ENCODE measurements around the gene PPP1R12C. TPM values are rescaled to one million over a fixed set of nuclear protein-coding genes. Genes with fewer than 3 reads are reported as not detected.

The PPP1R12C gene
- total and polyA plus RNA-seq, 10 of the 15 experiments (the other 5 are each of a cell fraction or from before 2014, with no cell fraction given), result 1.4 to 84.7 (median 20.5) TPM

- H3K9ac ChIP-seq (ENCODE audit: control insufficient read depth, insufficient read depth, low read length), result no peak overlapping the region
Observed at GRCh38 chr19:55158423-55158822, 41.0 kb upstream of the PPP1R12C start.

GRCh38 chr19:55157064-55157908, 39.8 kb upstream of the PPP1R12C start, which contains the start of gene TNNI3:
TNNI3 (minus strand) TSS chr19:55157732; CDS start chr19:55157589, 143 bp downstream.
- Histone ChIP-seq H3K27me3 (replicated peaks in 1 of 2; ENCODE audit: control insufficient read depth in 2 of 2, insufficient read depth in 2 of 2, low read length in 1 of 2) (no peaks in the 10 kb centered on the region; a peak in 1 of 4 replicates), H3K4me1 (ENCODE audit: control insufficient read depth, insufficient read depth, low read length) (no peaks in the 10 kb centered on the region), H4K20me1 (ENCODE audit: control insufficient read depth, insufficient read depth) (no peaks in the 10 kb centered on the region), H3K4me3 (no peak within 1 kb of the TSS), H3K36me3 (ENCODE audit: control insufficient read depth in 2 of 2, insufficient read depth in 2 of 2, low read length in 1 of 2) (no peaks in the 10 kb centered on the region), H3K9me3 (replicated peaks; ENCODE audit: control insufficient read depth, insufficient read depth, low read length) (no peaks in the 10 kb centered on the region; the same call in 2 of the 3 replicates), H3K4me2 (ENCODE audit: control insufficient read depth, insufficient read depth) (no peak within 1 kb of the TSS), H3K9ac (ENCODE audit: control insufficient read depth, insufficient read depth, low read length) (no peak within 1 kb of the TSS), H2AFZ (ENCODE audit: control insufficient read depth, low read depth, low read length) (no peak within 1 kb of the TSS), H3K27ac (ENCODE audit: control insufficient read depth, insufficient read depth) (no peak within 1 kb of the TSS), H3K79me2 (ENCODE audit: control insufficient read depth, insufficient read depth, low read length) (no peaks in the 10 kb centered on the region)
- intact Hi-C loops (cut with micrococcal nuclease; ENCODE audit: unreplicated experiment), result no loop called here
- ChIA-PET POLR2A (no interaction called here), RAD21 (ENCODE audit: unreplicated experiment) (interaction anchor here (1.0 kb wide), 1 partner anchor 16 kb away, joined by 3 read pairs; no protein-coding TSS in a partner anchor), SMC1A (ENCODE audit: uncharacterized antibody, unreplicated experiment) (no interaction called here), CTCF (interaction anchor here (1.0 kb wide), 1 partner anchor 9 kb away, joined by 3 read pairs; the partner anchor contains the start of gene DNAAF3)
- DNase-seq (ENCODE audit: low read depth, low spot score) (no peak), FAIRE-seq (no peak), ATAC-seq (no peak)
- 23% methylated on average over 30 of the region's 39 CpGs for WGBS (ENCODE audit: insufficient coverage, insufficient replicate concordance, low lambda C conversion rate, missing lambda C conversion rate)
- in situ Hi-C loops (cut with MboI), result no loop called here
- BruUV-seq (replicated peaks), result no TSS peak
- TF ChIP-seq TCF7 (IDR thresholded peaks at IDR 0.05; ENCODE audit: borderline replicate concordance) (no peak), PRDM15 (CRISPR knock-in tag; IDR thresholded peaks at IDR 0.05) (no peak), EGR1 (IDR thresholded peaks at IDR 0.05; ENCODE audit: borderline replicate concordance in 1 of 2, low read depth in 2 of 2, low read length in 2 of 2) (no peak), RCOR1 (conservative IDR thresholded peaks at IDR 0.05; ENCODE audit: low read depth, low read length) (no peak), ATF7 (IDR thresholded peaks at IDR 0.05; ENCODE audit: low read depth) (no peak), NRF1 (conservative IDR thresholded peaks at IDR 0.05; ENCODE audit: low read depth, low read length) (no peak), MTA3 (IDR thresholded peaks at IDR 0.05; ENCODE audit: borderline replicate concordance, low read length) (no peak), MTA2 (IDR thresholded peaks at IDR 0.05; ENCODE audit: low read depth) (no peak), DPF2 (IDR thresholded peaks at IDR 0.05) (no peak), WRNIP1 (IDR thresholded peaks at IDR 0.05; ENCODE audit: borderline replicate concordance, low read depth, low read length) (no peak), SMAD1 (IDR thresholded peaks at IDR 0.05; ENCODE audit: low read depth, partially characterized antibody) (no peak), CBX3 (IDR thresholded peaks at IDR 0.05; ENCODE audit: borderline replicate concordance, low read depth) (no peak)

More at GRCh38 chr19:55158423-55158822, 41.0 kb upstream of the PPP1R12C start:
- WGBS (ENCODE audit: insufficient coverage, insufficient replicate concordance, low lambda C conversion rate, missing lambda C conversion rate), result 18% methylated on average over 4 of the region's 4 CpGs
- RAD21 ChIA-PET (ENCODE audit: unreplicated experiment), result interaction anchor here (1.0 kb wide), 1 partner anchor 17 kb away, joined by 3 read pairs; no protein-coding TSS in a partner anchor
- no peak overlapping the region for H3K27ac ChIP-seq (ENCODE audit: control insufficient read depth, insufficient read depth)
- no peak for TF ChIP-seq HCFC1 (IDR thresholded peaks at IDR 0.05; ENCODE audit: low read length)
- no peak for TF ChIP-seq EED (IDR thresholded peaks at IDR 0.05; ENCODE audit: low read depth)
- no peaks in the 10 kb centered on the region; a peak in 1 of 4 replicates for H3K27me3 ChIP-seq (replicated peaks in 1 of 2; ENCODE audit: control insufficient read depth in 2 of 2, insufficient read depth in 2 of 2, low read length in 1 of 2)
- H3K9me3 ChIP-seq (replicated peaks; ENCODE audit: control insufficient read depth, insufficient read depth, low read length), result no peaks in the 10 kb centered on the region; the same call in 2 of the 3 replicates
- POLR2A ChIA-PET, result no interaction called here
- SMC1A ChIA-PET (ENCODE audit: uncharacterized antibody, unreplicated experiment), result no interaction called here
- no peak overlapping the region for H3K4me2 ChIP-seq (ENCODE audit: control insufficient read depth, insufficient read depth)
- in situ Hi-C loops (cut with MboI) (no loop called here), intact Hi-C loops (cut with micrococcal nuclease; ENCODE audit: unreplicated experiment) (no loop called here)
- H2AFZ ChIP-seq (ENCODE audit: control insufficient read depth, low read depth, low read length), result no peak overlapping the region
- DNase-seq (ENCODE audit: low read depth, low spot score), result no peak
- CTCF ChIA-PET, result interaction anchor here (2.8 kb wide), 1 partner anchor 18 kb away, joined by 23 read pairs; no protein-coding TSS in a partner anchor
- no peaks in the 10 kb centered on the region for H3K4me1 ChIP-seq (ENCODE audit: control insufficient read depth, insufficient read depth, low read length)
- no peaks in the 10 kb centered on the region for H3K36me3 ChIP-seq (ENCODE audit: control insufficient read depth in 2 of 2, insufficient read depth in 2 of 2, low read length in 1 of 2)
- no peaks in the 10 kb centered on the region for H4K20me1 ChIP-seq (ENCODE audit: control insufficient read depth, insufficient read depth)
- BruUV-seq (replicated peaks), result no TSS peak
- no peak for FAIRE-seq
- no peak for ATAC-seq
- H3K79me2 ChIP-seq (ENCODE audit: control insufficient read depth, insufficient read depth, low read length), result no peaks in the 10 kb centered on the region
- H3K4me3 ChIP-seq, result no peak overlapping the region
